WTC11 (cell line): ENCODE measurements around the gene HSDL1.

Experiments
- ESRRA ChIP-seq: sonication (generic); formaldehyde crosslinking; IDR thresholded peaks from 2 replicates; pipeline ENCODE4 v1.8.1; 2022; ENCODE audit warnings: mild to moderate bottlenecking, missing genetic modification reagents, borderline replicate concordance
- FOXJ3 ChIP-seq: sonication (generic); formaldehyde crosslinking; IDR thresholded peaks from 2 replicates; pipeline ENCODE4 v1.9.0; 2021; ENCODE audit warnings: missing genetic modification reagents, mild to moderate bottlenecking, borderline replicate concordance
- FOXK1 ChIP-seq: sonication (generic); formaldehyde crosslinking; IDR thresholded peaks from 2 replicates; pipeline ENCODE4 v1.8.0; 2022; ENCODE audit warnings: mild to moderate bottlenecking, moderate library complexity, missing genetic modification reagents
- NFE2L1 ChIP-seq: sonication (generic); formaldehyde crosslinking; IDR thresholded peaks from 2 replicates; pipeline ENCODE4 v1.8.1; 2023; ENCODE audit warnings: missing genetic modification reagents
- TF ChIP-seq, protein P1 (sequence below): fragments of 250-450 bp; sonication (Bioruptor Pico); IDR thresholded peaks from 2 replicates; pipeline ENCODE4 v1.9.0; 2021; ENCODE audit warnings: mild to moderate bottlenecking
- TF ChIP-seq, protein P2 (sequence below): fragments of 200-600 bp; IDR thresholded peaks from 2 replicates; pipeline ENCODE4 v1.8.0; 2022; ENCODE audit warnings: antibody characterized with exemption
- TF ChIP-seq, protein P3 (sequence below): sonication (generic); formaldehyde crosslinking; conservative IDR thresholded peaks from 2 replicates; pipeline ENCODE4 v1.8.1; 2022; ENCODE audit warnings: mild to moderate bottlenecking, missing genetic modification reagents

DNA sequence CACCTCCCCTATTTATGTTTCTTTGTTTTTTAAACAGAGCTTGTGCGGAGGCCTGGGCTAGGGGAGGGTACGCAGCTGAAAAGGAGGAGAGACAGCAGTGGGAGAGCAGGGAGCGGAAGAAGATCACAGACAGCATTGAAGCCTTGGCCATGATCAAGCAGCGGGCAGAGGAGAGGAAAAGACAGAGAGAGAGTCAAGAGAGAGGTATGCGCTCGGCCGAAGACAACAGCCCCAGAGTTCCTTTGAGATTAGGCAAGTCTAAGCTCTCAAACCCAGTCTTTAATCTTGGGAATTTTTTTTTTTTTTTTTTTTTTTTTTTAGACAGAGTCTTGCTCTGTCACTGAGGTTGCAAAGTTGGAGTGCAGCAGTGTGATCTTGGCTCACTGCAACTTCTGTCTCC is 20.8 kb upstream of the HSDL1 start:
- TF ChIP-seq, protein P1, sequence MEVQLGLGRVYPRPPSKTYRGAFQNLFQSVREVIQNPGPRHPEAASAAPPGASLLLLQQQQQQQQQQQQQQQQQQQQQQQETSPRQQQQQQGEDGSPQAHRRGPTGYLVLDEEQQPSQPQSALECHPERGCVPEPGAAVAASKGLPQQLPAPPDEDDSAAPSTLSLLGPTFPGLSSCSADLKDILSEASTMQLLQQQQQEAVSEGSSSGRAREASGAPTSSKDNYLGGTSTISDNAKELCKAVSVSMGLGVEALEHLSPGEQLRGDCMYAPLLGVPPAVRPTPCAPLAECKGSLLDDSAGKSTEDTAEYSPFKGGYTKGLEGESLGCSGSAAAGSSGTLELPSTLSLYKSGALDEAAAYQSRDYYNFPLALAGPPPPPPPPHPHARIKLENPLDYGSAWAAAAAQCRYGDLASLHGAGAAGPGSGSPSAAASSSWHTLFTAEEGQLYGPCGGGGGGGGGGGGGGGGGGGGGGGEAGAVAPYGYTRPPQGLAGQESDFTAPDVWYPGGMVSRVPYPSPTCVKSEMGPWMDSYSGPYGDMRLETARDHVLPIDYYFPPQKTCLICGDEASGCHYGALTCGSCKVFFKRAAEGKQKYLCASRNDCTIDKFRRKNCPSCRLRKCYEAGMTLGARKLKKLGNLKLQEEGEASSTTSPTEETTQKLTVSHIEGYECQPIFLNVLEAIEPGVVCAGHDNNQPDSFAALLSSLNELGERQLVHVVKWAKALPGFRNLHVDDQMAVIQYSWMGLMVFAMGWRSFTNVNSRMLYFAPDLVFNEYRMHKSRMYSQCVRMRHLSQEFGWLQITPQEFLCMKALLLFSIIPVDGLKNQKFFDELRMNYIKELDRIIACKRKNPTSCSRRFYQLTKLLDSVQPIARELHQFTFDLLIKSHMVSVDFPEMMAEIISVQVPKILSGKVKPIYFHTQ (CRISPR knock-in tag), result no peak
- TF ChIP-seq, protein P2, sequence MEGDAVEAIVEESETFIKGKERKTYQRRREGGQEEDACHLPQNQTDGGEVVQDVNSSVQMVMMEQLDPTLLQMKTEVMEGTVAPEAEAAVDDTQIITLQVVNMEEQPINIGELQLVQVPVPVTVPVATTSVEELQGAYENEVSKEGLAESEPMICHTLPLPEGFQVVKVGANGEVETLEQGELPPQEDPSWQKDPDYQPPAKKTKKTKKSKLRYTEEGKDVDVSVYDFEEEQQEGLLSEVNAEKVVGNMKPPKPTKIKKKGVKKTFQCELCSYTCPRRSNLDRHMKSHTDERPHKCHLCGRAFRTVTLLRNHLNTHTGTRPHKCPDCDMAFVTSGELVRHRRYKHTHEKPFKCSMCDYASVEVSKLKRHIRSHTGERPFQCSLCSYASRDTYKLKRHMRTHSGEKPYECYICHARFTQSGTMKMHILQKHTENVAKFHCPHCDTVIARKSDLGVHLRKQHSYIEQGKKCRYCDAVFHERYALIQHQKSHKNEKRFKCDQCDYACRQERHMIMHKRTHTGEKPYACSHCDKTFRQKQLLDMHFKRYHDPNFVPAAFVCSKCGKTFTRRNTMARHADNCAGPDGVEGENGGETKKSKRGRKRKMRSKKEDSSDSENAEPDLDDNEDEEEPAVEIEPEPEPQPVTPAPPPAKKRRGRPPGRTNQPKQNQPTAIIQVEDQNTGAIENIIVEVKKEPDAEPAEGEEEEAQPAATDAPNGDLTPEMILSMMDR, result no peak
- TF ChIP-seq, protein P3, sequence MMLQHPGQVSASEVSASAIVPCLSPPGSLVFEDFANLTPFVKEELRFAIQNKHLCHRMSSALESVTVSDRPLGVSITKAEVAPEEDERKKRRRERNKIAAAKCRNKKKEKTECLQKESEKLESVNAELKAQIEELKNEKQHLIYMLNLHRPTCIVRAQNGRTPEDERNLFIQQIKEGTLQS (CRISPR knock-in tag), result no peak
- TF ChIP-seq NFE2L1 (CRISPR knock-in tag), result no peak
- no peak for TF ChIP-seq FOXK1
- no peak for TF ChIP-seq ESRRA (CRISPR knock-in tag)
- TF ChIP-seq FOXJ3 (CRISPR knock-in tag), result no peak
